ENCODE data around the gene ZNF747.

The ZNF747 gene

DNA sequence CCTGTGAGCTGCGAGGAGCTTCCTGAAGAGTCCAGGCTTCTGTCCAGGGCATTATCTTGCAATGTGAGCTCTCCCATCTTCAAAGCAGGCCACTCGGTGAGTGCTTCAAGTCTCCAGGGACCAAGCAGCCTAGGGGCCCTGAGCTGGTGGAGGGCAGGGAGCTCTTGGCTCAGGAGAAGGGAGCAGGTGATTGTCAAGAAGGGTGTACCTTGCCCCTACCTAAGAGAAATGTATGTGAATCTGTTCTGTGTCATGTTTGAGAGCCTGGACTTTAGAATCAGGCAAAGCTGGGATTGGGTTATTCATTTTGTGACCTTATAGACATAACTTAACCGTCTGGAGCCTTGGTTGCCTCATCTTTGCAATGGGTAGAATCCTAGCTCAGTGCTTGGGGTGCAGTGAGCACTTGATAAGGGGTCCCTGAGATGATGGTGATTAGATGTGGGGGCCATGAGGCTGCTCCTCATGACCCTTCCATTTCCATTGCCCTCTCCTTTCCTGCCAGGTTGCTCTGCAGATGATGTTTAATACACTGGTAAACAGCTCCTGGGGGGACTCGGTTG is 24.2 kb downstream of the ZNF747 start:
- DNase-seq: no peak

DNA sequence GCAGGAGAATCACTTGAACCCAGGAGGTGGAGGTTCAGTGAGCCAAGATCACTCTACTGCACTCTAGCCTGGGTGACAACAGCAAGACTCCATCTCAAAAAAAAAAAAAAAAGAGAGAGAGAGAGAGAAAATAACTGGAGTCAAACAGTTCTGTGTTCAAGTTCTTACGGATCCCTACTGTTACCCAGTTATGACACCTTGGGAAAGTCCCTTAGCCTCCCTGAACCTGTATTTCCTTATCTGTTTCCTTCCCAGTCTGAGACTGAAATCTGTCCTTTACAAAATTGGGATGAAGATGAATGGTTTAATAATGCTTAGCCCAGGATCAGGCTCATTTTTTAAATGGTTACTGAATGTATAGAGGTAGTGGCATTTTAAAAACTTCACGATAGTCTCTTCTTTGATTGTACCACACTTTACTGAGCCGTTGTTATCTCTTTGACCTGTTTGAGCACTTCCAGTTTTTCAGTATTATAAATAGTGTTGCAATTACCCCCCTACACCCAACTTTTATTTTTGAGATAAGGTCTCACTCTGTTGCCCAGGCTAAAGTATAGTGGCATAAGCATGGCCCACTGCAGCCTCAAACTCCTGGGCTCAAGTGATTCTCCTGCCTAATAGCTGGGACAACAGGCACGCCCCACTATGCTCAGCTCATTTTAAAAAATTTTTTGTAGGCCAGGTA is 25.4 kb downstream of the ZNF747 start:
- DNase-seq: no peak

DNA sequence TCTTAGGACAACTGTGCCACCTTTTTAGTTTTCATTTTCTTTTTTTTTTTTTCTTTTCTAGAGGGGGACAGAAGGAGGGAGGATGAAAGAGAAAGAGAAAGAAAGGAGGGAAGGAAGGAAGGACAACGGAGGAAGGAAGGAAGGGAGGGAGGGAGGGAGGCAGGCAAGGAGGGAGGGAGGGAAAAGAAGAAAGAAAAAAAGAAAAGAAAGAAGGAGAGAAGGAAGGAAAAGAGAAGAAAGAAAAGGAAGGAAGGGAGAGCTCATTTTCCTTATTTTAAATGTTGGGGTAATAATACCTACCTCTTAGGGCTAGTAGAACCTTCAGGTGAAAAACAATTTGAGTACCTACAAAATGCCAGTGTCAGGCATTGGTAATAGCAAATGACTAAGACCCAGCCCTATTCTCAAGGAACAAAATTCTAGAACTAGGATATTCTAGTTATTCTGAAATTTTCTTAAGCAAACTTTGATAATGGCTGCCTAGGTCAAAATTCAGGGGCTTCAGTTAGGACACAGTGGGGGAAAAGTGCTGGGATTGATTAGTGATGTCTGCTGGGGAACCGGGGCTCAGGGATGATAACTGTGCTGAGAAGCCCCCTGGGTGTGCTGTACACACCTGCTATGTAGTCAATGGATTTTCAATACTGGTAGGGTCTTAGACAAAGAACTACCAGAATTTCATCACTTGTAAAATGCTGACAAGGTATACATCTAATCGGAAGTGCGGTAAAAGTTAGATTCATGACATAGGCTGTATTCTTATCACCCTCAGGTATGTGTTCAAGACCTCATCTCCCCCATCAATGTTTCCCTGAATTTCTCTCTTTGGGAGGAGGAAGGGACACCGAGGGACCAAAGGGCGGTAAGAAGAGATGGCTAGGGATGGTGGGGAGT is 31.0 kb downstream of the ZNF747 start:
- DNase-seq: no peak

GRCh38 chr16:30499284-30499683 is 35.4 kb downstream of the ZNF747 start:
- no peak for DNase-seq

DNA sequence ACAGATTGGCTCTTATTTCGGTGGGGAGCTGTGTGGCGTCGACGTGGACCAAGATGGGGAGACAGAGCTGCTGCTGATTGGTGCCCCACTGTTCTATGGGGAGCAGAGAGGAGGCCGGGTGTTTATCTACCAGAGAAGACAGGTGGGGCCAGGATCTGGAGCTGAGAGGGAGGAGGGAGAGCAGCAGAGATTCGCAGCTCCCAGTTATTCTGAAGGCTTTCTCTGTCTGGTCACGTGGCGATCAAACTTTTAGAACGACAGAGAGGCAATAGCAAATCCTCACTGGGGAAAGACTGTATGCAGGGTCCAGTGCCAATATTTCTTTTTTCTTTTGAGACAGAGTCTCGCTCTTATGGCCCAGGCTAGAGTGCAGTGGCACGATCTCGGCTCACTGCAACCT is 39.9 kb downstream of the ZNF747 start:
- no peak for DNase-seq

GRCh38 chr16:30493941-30494488 is 40.6 kb downstream of the ZNF747 start:
- no peak for DNase-seq

GRCh38 chr16:30491744-30492308 is 42.8 kb downstream of the ZNF747 start:
- DNase-seq: no peak

DNA sequence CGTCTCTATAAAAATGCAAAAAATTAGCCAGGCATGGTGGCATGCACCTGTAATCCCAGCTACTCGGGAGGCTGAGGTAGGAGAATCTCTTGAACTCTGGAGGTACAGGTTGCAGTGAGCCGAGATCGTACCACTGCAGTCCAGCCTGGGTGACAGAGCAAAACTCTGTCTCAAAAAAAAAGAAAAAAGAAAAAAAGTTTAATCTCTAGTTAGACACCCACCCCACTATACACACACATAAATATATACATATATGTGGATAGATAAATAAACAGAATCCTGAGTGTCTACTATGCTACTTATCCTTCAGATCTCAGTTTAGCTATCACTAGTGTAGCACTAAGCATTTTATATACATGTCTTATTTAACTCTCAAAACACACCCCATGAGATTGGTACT is 43.4 kb downstream of the ZNF747 start:
- DNase-seq: no peak

DNA sequence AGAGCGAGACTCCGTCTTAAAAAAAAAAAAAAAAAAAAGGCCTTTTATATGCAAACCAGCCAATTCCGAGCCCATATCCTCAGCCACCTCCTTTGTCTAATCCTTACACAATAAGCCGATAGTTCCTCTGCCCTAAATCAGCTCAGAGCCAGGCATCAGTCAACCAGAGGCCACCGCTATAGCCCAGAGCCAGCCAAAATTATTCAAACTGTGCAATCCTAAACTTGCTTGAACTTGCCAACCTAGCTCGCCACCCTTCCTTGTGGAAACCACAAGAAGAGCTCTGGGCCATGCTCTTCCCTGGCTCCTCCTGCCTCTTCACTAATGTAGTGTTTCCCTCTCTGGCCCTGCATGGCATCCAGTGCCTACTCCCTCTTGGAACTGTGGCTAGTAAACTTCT is 44.4 kb downstream of the ZNF747 start:
- no peak for DNase-seq

DNA sequence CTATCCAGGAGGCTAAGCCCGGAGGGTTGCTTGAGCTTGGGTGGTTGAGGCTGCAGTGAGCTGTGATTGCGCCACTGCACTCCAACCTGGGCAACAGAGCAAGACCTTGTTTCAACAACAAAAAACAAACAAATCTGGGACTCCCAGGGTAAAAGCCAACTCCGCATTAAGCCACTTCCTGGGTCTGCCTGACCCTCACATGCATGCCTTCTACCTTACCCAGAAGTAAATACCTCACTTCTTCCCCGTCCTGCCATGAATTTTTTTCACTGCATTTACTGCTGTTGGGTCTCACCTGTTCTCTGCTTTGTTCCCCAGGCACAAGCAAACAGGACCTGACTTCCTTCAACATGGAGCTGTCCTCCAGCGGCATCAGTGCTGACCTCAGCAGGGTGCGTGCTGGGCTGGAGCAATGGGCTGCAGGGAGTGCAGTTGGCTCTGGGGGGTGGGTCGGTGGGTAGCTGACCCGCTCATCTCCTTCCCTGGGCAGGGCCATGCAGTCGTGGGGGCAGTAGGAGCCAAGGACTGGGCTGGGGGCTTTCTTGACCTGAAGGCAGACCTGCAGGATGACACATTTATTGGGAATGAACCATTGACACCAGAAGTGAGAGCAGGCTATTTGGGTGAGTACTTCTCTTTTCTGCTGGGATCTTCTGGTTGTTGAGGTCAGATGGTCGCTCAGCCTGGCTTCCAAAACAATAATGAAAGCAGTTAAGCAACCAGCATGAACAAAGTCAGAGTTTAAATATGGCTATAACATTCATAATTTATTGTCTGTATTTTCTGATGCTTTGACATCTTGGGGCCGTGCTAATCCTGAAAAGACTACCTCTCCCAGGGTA is 45.7 kb downstream of the ZNF747 start:
- DNase-seq: no peak

DNA sequence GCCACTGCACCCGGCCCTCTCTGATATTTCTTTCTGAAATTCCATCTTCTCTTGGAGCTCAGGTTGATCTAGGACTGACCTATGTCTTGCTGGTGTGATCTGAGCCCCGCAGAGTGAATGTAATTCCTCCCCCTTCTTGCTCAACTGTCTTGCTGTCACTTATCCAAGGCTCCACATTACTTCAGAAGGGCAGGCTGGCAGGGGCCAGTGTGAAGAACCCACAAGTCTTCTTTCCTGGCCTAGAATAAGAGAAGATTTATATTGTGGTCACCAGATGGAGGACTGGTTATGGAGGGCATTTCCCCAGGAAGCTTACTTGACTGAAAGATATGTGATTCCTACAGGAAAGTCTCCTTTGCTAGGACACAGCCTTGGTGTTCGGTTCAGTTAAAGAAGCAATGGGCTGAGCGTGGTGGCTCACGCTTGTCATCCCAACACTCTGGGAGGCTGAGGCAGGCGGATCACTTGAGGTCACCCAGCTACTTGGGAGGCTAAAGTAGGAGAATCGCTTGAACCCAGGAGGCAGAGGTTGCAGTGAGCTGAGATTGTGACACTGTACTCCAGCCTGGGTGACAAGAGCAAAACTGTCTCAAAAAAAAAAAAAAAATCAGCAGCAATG is 48.7 kb downstream of the ZNF747 start:
- no peak for DNase-seq

DNA sequence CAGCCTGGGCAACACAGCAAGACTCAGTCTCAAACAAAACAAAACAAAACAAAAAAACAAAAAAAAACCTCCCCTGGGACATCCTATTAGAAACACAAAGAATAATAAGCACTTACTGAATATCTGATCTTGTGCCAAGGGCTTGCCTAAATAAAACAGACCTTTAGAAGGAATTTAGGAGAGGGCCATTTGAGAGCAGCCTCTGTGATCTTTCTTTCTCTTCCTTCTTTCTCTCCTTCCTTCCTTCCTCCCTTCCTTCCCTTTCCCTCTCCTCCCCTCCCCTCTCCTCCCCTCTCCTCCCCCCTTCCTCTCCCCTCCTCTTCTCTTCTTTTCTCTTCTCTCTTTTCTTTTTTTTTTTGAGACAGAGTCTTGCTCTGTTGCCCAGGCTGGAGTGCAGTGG is 49.8 kb downstream of the ZNF747 start:
- DNase-seq: no peak

GRCh38 chr16:30482366-30482765 is 52.3 kb downstream of the ZNF747 start:
- DNase-seq: no peak

GRCh38 chr16:30481381-30481780 is 53.3 kb downstream of the ZNF747 start:
- no peak for DNase-seq

All from NK-92 treated with Interleukin-12 subunit alpha and Interleukin-12 subunit beta, amount 100 ng/mL, for 24 hours (cell line).